HG02588 (cell line): ENCODE measurements around the gene PLEKHA5.
"Not testable (repeated sequence)": the region's sequence is repeated elsewhere in the genome, so short reads cannot be mapped to it uniquely, and the experiment has no call there.

Experiments used
- ATAC-seq: cut with Tn5 transposase; IDR thresholded peaks from one replicate; pipeline ENCODE4 v1.9.1; 2021; ENCODE audit warnings: mild to moderate bottlenecking, moderate library complexity; ENCODE audit not compliant: unreplicated experiment

The PLEKHA5 gene

GRCh38 chr12:19200261-19200660, 70.7 kb downstream of the PLEKHA5 start:
- no peak for ATAC-seq

GRCh38 chr12:19201661-19202060, 72.1 kb downstream of the PLEKHA5 start:
- ATAC-seq, result no peak

- no peak for ATAC-seq
Measured at GRCh38 chr12:19203013-19203412, 73.5 kb downstream of the PLEKHA5 start.

- ATAC-seq, result no peak
Measured at GRCh38 chr12:19203539-19204506, 74.3 kb downstream of the PLEKHA5 start.

DNA sequence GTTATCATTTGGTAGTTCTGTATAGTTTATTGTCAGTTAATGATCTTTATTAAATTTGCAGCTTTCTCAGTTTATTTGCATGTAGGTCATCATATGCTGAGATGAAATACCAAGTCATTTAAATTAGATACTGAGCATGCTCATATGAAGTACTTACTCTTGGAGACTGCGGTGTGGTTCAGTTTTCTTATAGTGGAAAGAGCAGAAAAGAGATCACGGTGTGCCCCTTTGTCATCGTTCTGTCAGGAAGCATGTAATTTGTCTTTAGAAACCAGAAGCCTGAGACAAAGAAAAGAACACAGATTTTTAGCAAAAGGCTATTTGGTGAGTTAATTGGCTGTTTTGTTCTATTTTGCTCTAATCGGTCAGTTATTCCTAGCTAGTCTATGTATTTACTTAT, 75.6 kb downstream of the PLEKHA5 start:
- ATAC-seq, result no peak

DNA sequence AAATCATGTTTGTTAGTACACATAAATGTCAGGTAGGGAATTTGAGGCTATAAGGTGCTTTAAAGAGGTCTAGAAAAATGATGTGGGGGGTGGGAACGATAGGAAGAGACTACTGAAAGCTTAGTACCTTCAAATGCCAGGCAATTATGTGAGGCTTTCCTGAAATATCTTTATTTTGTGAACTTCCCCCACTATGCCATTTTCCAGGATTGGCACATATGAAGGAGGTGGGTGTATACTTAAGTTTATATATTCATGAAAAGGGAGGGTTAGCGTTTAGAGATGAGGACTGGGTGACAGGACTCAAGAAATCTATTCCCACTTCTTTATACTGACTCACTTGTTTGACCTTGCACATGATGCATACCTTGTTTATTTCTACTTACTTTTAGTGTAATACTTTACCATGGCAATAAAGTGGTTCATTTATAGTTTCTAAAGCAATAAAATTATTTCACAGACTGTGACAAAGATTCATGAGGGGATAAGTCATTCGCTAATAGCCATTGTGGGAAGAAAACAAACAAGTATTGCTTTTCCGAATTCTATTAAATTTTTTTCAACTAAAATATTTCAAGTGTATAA, 77.1 kb downstream of the PLEKHA5 start:
- no peak for ATAC-seq

GRCh38 chr12:19208456-19208855, 78.9 kb downstream of the PLEKHA5 start:
- no peak for ATAC-seq

DNA sequence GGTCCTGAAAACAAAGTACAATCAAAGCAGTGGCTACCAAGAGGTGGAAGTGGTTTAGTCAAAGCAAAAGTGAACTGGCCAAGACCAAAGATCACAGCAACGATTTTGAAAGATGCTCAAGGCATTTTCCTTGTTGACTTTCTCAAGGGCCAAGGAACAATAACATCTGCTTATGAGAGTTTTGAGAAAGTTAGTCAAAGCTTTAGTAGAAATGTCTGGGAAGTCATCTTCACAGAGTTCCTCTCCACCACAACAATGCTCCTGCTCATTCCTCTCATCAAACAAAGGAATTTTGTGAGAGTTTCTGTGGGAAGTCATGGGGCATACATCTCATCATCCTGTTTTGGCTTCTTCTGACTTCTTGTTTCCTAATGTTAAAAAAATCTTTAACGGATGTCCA, 80.1 kb downstream of the PLEKHA5 start:
- no peak for ATAC-seq

- no peak for ATAC-seq
Measured at GRCh38 chr12:19211802-19212201, 82.3 kb downstream of the PLEKHA5 start.

- ATAC-seq, result no peak
Measured at GRCh38 chr12:19212245-19212644, 82.7 kb downstream of the PLEKHA5 start.

DNA sequence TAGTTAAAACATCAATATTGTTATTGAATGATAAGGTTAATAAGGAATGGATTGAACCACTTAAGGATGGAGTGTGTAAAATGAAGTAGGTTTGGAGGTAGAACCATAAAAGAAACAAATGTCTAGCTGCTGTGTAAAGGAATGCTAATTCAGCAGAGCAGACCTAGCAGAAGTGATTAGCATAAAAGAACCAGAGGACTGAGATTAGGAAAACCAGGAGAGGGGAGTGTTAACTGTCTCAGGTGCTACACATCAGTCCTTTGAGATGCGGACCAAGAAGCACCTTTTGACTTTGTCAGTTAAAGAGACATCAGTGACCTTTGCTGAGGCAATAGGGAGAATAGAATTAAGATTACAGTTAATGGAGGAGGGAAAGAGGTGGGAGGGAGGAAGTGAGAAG, 84.5 kb downstream of the PLEKHA5 start:
- no peak for ATAC-seq

DNA sequence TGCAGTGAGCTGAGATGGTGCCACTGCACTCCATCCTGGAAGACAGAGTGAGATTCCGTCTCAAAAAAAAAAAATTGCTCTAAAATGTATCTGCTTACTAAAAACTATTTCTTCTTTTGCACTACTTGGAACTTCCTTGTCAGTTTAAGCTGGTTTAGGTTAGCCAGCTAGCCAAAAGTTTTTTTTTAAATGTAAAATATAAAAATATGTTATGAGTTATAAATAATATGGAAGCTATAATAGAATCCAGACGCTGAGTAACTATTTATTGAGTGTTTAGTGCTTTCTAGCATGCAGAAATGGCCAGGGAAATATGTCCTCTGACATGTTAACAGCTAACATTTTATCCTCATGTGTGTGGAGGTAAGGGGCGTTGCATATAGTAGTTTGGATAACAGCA, 85.6 kb downstream of the PLEKHA5 start:
- no peak for ATAC-seq

DNA sequence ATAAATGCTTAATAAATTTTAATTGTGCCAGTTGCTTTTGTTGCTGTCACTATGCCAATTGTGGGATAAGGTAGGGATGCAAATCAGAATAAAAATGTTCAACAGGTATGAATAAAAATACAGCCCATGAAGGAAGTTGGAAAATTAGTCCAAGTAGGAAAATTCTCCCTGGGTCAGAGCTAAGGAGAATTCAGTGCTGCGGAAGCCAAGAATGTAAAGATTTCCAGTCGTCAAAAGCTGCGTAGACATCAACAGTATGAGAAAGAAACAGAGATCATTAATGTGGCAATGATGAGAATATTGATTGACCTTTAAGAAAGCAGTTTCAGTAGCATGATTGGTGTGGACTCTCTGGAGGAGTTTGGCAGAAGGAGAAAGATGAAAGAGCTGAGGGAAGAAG, 87.9 kb downstream of the PLEKHA5 start:
- ATAC-seq, result no peak

DNA sequence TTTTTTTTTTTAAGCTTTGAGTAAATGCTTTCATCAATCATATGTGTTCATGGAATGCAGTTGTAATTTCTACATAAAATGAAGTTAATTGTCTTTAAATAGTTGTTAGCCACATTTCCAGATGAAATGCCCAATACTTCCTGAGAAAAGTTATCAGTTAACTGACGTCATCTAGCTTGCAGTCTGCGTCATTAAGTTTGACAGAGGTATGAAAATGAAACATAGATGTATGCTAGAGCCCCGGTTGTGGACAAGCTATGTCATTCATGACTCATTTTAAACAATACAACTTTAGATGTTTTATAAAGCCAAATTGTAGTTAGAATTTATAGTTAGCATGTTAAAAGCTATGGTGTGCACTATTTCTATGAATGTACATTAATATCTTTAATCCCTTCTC, 90.7 kb downstream of the PLEKHA5 start:
- ATAC-seq, result no peak

DNA sequence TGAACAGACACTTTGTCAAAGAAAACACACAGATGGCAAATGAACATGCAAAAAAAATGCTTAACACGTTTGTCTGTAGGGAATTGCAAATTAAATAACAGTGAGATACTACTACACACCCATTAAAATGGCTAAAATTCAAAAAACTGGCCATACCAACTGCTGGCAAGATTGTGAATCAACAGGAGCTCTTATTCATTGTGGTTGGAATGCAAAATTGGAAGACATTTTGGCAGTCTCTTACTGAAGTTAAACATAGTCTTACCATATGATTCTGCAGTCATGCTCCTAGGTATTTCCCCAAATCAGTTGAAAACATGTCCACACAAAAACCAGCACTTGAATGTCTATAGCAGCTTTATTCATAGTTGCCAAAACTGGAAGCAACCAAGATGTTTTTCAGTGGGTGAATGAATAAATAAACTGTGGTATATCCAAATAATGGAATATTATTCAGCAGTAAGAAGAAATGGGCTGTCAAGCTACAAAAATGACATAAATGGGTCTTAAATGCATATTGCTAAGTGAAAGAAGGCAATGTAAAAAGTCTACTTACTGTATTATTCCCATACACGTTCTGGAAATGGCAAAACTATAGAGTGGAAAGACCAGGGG, 91.4 kb downstream of the PLEKHA5 start:
- no peak for ATAC-seq

DNA sequence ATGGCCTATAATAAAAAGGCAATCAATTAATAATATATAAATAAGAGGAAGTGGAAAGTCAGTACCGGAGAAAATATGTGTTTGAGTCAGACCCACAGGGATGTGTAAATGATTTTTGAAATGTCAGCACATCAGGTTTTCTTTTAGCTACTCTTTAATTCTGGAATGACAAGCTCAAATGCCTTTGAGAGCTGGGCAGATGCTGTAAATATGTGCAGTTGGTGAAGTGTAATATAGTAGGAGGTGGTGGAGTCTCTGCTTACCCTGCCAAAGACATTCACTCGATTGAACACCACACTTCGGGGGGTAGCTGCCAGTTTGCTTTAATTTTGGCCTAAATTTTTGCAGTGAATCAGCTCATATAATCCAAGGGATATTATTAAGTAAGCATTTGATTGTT, 93.0 kb downstream of the PLEKHA5 start:
- ATAC-seq, result no peak

DNA sequence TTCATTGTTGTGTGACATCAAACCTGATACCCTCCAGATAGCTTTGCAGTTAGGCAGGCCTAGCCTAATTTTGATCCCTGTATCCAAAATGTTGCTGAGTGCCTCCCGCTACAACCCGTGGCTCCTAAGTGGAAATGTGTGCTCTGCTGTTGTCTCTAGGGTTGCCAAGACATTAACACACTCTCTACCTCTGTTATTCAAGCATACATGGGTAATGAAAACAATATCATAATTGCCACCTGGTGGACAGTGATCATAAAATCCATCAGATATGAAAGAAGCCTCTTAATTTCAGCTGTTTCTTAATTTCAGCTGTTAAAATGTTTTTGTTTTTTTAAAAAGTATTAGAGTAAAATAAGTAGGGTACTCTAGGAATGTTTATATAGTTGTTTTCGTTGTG, 93.5 kb downstream of the PLEKHA5 start:
- ATAC-seq, result no peak

DNA sequence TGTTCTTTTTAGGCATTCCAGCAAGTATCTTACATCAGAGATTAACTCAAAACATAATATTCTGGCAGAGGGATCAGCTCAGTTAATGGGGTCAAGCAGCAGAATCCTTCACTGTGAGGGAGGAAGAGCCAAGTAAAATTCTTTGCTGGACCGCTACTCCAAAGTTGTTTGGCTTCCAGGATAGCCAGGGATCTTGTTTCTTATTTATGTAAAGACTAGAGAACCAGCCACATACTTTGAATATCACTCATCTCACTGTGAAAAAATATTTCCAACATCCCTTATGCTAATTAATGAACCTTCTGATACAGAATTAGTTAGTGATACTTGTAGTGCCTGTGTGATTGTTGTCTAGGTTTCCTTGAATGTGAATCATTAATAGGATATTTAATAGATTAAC, 94.2 kb downstream of the PLEKHA5 start:
- ATAC-seq, result no peak

DNA sequence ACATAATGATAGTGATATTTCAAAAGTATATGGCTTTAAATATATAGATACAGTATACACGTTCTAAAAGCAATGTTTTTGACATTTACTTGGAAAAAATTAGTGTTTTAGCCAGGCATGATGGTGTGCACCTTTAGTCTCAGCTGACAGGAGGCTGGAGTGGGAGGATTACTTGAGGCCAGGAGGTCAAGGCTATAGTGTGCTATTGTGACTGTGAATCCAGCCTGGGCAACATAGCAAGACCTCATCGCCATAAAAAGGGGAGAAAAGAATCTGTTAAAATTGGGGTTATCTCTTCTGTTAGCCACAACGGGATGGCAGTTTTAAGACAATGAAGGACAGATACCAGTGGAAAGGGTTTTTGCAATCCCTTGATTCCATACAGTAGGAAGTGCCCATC, 95.2 kb downstream of the PLEKHA5 start:
- ATAC-seq, result no peak

DNA sequence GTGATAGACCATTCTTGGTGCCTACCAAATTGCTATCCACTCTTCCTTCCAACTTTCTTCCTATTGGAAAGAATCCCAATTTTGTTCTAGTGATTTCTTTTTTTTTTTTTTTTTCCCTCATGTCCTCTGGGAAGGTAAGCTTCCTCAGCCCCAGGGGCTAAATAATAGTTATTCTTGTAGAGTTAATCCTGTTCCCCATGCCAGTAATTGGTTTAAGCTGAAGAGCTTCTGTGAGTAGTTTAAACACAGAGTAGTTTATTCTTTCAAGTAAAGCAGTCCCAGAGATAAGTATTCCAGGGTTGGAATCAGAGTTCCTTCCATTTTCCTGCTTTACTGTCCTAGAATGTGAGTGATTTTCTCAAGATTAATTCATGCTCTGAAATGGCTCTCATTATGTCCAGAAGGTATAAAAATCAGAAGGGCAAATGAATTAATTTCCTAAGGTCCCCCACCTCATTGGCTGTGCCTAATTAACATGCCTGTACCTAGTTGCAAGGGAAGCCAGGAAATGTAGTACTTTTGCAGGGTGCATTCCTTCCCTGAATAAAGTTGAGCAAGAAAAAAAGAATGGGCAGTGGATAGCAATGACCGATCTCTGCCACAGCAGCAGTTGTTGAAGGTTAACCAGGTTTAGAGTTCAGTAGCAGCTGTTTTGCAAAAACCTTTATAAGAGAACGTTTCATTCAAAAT, 97.8 kb downstream of the PLEKHA5 start:
- ATAC-seq, result no peak

DNA sequence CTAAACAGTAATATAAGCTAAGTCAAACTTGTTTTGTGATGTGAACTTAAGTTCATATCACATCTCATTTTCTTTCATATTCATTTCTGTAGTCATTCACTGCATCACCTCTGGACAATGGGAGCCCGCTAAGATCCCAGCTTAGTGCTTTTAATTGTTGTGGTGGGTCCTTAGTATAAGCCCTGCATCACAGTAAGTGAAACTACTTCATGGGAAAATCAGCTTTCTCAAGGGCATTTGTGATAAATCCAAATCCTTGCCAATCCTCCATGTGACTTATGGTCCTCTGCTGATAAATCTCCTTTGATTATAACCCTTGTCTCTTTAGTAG, 98.3 kb downstream of the PLEKHA5 start:
- no peak for ATAC-seq

GRCh38 chr12:19229021-19229420, 99.5 kb downstream of the PLEKHA5 start:
- ATAC-seq, result not testable (repeated sequence)
